ENCODE measurements around the gene RASGEF1B. TPM values are rescaled to one million over a fixed set of nuclear protein-coding genes. Genes with fewer than 3 reads are reported as not detected.

RASGEF1B gene
- total RNA-seq, 1 experiment from 2014 or later, result 7.5 TPM

- no peak overlapping the region for H2BK5ac ChIP-seq (ENCODE audit: insufficient read length, low read length)
- no peak overlapping the region for H4K91ac ChIP-seq (ENCODE audit: insufficient read length, low read depth, low read length)
- TF ChIP-seq CTCF (conservative IDR thresholded peaks at IDR 0.05), result no peak
- no peak overlapping the region for H3K23ac ChIP-seq (ENCODE audit: insufficient read length, low read depth, low read length)
- no peaks in the 10 kb centered on the region for H3K9me3 ChIP-seq (ENCODE audit: control insufficient read depth, low read depth, low read length)
- H3K4ac ChIP-seq (ENCODE audit: low read depth, low read length), result no peak overlapping the region
- 0 out of 2 replicates have a peak, but pooled peaks cover 3% of the 10 kb centered on the region for H3K4me1 ChIP-seq (ENCODE audit: insufficient read depth, low read length)
- H2BK15ac ChIP-seq (ENCODE audit: low read depth, low read length), result no peak overlapping the region
- no peak overlapping the region for H3K9ac ChIP-seq (ENCODE audit: extremely low read depth, insufficient read length, low read length)
- no peak overlapping the region for H2BK20ac ChIP-seq (ENCODE audit: low read depth, low read length, poor library complexity, severe bottlenecking)
- H3K4me3 Mint-ChIP-seq, result no peak overlapping the region
- no peaks in the 10 kb centered on the region for H3K36me3 Mint-ChIP-seq (ENCODE audit: insufficient read depth in 1 of 3, low read depth in 3 of 3)
- no peaks in the 10 kb centered on the region for H4K20me1 ChIP-seq (ENCODE audit: control insufficient read depth, insufficient read depth, insufficient read length)
- no peaks in the 10 kb centered on the region for H3K27me3 ChIP-seq (ENCODE audit: insufficient read depth, low read length)
- DNase-seq, result no peak
- no CpG with 5 or more reads among the region's 4 CpGs for WGBS (ENCODE audit: extremely low coverage, insufficient read length, low lambda C conversion rate)
- H3K27me3 Mint-ChIP-seq (ENCODE audit: low read depth), result no peaks in the 10 kb centered on the region
- H2BK12ac ChIP-seq (ENCODE audit: insufficient read length, low read depth, low read length), result no peak overlapping the region
- no peak overlapping the region for H3K27ac ChIP-seq (ENCODE audit: insufficient read length, low read depth, low read length)
- H3K23me2 ChIP-seq (ENCODE audit: insufficient read length, low read depth, low read length, poor library complexity, severe bottlenecking), result no peaks in the 10 kb centered on the region
- H2AK5ac ChIP-seq (ENCODE audit: insufficient read length, low read length), result no peak overlapping the region
- no peak overlapping the region for H3K4me2 ChIP-seq (ENCODE audit: insufficient read depth, insufficient read length, low read length)
- H4K5ac ChIP-seq (ENCODE audit: insufficient read length, low read depth, low read length), result no peak overlapping the region
- H4K8ac ChIP-seq (replicated peaks; ENCODE audit: insufficient read length, low read depth, low read length), result no peak overlapping the region
- no peaks in the 10 kb centered on the region for H3K79me1 ChIP-seq (ENCODE audit: insufficient read depth, low read depth, low read length, poor library complexity, severe bottlenecking)
- no peaks in the 10 kb centered on the region for H3K9me3 Mint-ChIP-seq
- H3K4me1 Mint-ChIP-seq, result peaks cover 8 to 17% of the 10 kb centered on the region in 2 experiments
- no peak overlapping the region for H3K27ac Mint-ChIP-seq
- no peak overlapping the region for H2AFZ ChIP-seq (ENCODE audit: low read length)
- no peak overlapping the region for H2BK120ac ChIP-seq (ENCODE audit: low read depth, low read length, poor library complexity, severe bottlenecking)
- H3K56ac ChIP-seq (ENCODE audit: insufficient read length, low read depth, low read length), result no peak overlapping the region
- H3T11ph ChIP-seq (ENCODE audit: low read length), result no peak overlapping the region
- H3K14ac ChIP-seq (ENCODE audit: insufficient read depth, low read length), result no peak overlapping the region
- H3K18ac ChIP-seq (ENCODE audit: insufficient read length, low read depth, low read length), result no peak overlapping the region
- H3K79me2 ChIP-seq (ENCODE audit: insufficient read depth, low read length), result no peaks in the 10 kb centered on the region
Measured at GRCh38 chr4:81503586-81503985, 31.9 kb upstream of the RASGEF1B start.

Measured in H9 (cell line).